Measurements from ENCODE around the gene KRT28.

DNA sequence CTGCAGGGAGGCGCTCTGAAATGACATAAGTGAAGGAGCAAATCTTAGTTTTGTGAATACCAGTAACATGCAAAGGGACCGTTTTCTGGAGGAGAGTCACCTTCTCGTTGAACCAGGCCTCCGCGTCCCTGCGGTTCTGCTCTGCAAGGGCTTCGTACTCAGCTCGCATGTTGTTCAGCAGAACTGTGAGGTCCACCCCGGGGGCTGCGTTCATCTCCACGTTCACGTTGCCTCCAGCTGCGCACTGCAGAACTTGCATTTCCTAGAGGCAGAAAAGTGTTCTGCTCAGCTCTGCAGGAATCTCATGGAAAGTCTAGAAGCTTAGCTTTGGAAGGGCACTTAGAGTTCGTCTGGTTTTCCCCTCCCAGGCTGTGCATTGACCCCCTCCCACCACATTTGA, 48.7 kb downstream of the KRT28 start:
- TF ChIP-seq, protein P1, sequence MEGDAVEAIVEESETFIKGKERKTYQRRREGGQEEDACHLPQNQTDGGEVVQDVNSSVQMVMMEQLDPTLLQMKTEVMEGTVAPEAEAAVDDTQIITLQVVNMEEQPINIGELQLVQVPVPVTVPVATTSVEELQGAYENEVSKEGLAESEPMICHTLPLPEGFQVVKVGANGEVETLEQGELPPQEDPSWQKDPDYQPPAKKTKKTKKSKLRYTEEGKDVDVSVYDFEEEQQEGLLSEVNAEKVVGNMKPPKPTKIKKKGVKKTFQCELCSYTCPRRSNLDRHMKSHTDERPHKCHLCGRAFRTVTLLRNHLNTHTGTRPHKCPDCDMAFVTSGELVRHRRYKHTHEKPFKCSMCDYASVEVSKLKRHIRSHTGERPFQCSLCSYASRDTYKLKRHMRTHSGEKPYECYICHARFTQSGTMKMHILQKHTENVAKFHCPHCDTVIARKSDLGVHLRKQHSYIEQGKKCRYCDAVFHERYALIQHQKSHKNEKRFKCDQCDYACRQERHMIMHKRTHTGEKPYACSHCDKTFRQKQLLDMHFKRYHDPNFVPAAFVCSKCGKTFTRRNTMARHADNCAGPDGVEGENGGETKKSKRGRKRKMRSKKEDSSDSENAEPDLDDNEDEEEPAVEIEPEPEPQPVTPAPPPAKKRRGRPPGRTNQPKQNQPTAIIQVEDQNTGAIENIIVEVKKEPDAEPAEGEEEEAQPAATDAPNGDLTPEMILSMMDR (IDR thresholded peaks at IDR 0.05): no peak
- TF ChIP-seq POLR2A (IDR thresholded peaks at IDR 0.05): no peak

All from adrenal gland (tissue), 5 donors.